ENCODE data around the gene SH3RF2. TPM values are rescaled to one million over a fixed set of nuclear protein-coding genes. Genes with fewer than 3 reads are reported as not detected.

SH3RF2 gene, protein sequence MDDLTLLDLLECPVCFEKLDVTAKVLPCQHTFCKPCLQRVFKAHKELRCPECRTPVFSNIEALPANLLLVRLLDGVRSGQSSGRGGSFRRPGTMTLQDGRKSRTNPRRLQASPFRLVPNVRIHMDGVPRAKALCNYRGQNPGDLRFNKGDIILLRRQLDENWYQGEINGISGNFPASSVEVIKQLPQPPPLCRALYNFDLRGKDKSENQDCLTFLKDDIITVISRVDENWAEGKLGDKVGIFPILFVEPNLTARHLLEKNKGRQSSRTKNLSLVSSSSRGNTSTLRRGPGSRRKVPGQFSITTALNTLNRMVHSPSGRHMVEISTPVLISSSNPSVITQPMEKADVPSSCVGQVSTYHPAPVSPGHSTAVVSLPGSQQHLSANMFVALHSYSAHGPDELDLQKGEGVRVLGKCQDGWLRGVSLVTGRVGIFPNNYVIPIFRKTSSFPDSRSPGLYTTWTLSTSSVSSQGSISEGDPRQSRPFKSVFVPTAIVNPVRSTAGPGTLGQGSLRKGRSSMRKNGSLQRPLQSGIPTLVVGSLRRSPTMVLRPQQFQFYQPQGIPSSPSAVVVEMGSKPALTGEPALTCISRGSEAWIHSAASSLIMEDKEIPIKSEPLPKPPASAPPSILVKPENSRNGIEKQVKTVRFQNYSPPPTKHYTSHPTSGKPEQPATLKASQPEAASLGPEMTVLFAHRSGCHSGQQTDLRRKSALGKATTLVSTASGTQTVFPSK
- polyA plus RNA-seq (2012; ENCODE audit: insufficient read length, low read depth), result not detected

DNA sequence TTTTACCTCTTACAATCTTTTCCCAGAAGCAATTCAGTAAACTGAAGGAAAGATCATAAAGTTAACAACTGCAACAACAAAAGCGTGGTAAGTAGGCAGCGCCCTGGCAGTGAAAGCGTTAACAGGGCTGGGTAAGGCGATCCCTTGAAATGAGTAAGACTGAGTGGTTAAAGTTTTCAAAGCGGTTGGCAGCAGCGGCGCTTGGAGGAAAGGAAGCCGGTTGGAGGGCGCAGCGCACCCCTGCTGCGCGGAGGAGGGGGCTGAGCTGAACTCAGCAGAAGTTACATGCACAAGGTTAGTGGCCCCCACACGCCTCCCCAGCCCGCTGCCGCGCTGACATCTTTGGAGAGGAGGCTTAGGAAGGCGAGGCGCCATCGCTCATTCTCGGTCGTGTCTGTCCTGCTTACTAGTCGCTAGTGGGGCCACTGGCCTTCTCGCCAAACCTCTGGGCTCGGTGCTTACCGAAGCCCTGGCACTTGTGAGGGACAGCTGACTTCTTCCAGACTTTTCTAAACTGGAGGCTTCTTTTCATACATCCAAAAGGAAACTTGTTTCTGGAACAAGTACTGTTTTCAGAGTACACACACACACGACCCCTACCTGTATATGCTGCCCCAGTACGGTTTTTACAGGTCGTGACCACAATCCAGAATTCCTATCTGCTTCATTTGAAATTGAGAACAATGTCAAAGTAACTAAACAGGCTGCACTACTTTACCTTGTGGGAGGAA, at the start of gene SH3RF2:
TSS of gene SH3RF2 (plus strand) at position 178 of the 731 bp plus-strand sequence. CDS start 1,351 bp downstream, outside the sequence.
- TF ChIP-seq POLR2AphosphoS5 (IDR thresholded peaks at IDR 0.05; ENCODE audit: low read depth, low read length) (no peak), SIN3A (IDR thresholded peaks at IDR 0.05; ENCODE audit: borderline replicate concordance, insufficient read depth, low read length) (no peak), FOXP2 (optimal IDR thresholded peaks at IDR 0.05; ENCODE audit: borderline replicate concordance, extremely low read depth, extremely low read length, insufficient read depth) (no peak), TAF1 (IDR thresholded peaks at IDR 0.05; ENCODE audit: borderline replicate concordance, insufficient read depth, low read length) (no peak)
- TF ChIP-seq, protein P1, sequence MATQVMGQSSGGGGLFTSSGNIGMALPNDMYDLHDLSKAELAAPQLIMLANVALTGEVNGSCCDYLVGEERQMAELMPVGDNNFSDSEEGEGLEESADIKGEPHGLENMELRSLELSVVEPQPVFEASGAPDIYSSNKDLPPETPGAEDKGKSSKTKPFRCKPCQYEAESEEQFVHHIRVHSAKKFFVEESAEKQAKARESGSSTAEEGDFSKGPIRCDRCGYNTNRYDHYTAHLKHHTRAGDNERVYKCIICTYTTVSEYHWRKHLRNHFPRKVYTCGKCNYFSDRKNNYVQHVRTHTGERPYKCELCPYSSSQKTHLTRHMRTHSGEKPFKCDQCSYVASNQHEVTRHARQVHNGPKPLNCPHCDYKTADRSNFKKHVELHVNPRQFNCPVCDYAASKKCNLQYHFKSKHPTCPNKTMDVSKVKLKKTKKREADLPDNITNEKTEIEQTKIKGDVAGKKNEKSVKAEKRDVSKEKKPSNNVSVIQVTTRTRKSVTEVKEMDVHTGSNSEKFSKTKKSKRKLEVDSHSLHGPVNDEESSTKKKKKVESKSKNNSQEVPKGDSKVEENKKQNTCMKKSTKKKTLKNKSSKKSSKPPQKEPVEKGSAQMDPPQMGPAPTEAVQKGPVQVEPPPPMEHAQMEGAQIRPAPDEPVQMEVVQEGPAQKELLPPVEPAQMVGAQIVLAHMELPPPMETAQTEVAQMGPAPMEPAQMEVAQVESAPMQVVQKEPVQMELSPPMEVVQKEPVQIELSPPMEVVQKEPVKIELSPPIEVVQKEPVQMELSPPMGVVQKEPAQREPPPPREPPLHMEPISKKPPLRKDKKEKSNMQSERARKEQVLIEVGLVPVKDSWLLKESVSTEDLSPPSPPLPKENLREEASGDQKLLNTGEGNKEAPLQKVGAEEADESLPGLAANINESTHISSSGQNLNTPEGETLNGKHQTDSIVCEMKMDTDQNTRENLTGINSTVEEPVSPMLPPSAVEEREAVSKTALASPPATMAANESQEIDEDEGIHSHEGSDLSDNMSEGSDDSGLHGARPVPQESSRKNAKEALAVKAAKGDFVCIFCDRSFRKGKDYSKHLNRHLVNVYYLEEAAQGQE (IDR thresholded peaks at IDR 0.05; ENCODE audit: insufficient read depth in 1 of 2, low read depth in 2 of 2, low read length in 2 of 2), result no peak

DNA sequence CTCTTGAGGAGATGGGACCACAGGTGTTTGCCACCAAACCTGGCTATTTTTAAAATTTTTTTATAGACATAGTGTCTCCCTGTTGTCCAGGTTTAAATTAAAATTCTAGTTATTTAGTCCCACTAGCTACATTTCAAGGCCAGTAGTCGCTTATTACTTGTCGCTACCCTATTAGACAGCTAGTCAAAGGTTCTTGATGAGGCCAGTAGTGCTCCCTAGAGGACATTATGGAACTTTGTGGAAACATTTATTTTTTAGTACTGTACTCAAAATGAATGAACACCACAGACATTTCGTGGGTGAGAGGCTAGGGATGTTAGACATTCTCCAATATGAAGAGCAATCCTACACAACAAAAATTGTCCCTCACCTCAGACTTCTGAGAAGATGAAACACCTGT, 49.2 kb upstream of the SH3RF2 start:
- no peak for TF ChIP-seq POLR2AphosphoS5 (IDR thresholded peaks at IDR 0.05; ENCODE audit: low read depth, low read length)
- no peak for TF ChIP-seq FOXP2 (optimal IDR thresholded peaks at IDR 0.05; ENCODE audit: borderline replicate concordance, extremely low read depth, extremely low read length, insufficient read depth)
- TF ChIP-seq SIN3A (IDR thresholded peaks at IDR 0.05; ENCODE audit: borderline replicate concordance, insufficient read depth, low read length), result no peak

DNA sequence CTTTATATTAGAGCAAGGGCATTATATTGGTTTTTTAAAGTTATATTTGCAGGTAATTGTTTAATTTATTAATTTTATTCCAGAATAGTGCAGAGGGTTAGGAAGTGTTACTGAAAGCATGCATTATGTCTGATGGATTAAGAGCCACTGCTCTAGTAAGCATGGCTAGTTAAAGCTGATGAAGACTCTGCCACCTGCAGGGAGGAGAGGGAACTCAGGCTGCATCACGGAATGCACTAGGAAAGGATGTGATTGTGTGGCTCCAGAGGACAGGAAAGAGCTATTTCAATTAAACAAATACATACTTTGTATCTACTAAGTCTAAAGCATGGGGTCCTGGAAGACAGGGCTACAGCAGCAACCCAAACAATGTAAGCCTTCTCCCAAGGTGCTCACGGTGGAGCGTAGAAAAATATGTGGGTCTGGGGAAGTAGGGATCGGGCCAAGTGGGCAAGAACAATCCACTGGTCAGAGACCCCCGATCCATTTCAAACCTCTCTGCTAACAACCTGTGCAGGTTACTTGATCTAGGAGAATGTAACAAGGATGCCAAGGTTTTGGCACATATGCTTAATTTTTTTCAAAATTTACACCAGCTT, 48.3 kb upstream of the SH3RF2 start:
- no peak for TF ChIP-seq TAF1 (IDR thresholded peaks at IDR 0.05; ENCODE audit: borderline replicate concordance, insufficient read depth, low read length)
- TF ChIP-seq FOXP2 (optimal IDR thresholded peaks at IDR 0.05; ENCODE audit: borderline replicate concordance, extremely low read depth, extremely low read length, insufficient read depth), result no peak
- TF ChIP-seq, protein P1 (IDR thresholded peaks at IDR 0.05; ENCODE audit: insufficient read depth in 1 of 2, low read depth in 2 of 2, low read length in 2 of 2), result no peak
- TF ChIP-seq SIN3A (IDR thresholded peaks at IDR 0.05; ENCODE audit: borderline replicate concordance, insufficient read depth, low read length), result no peak
- no peak for TF ChIP-seq POLR2AphosphoS5 (IDR thresholded peaks at IDR 0.05; ENCODE audit: low read depth, low read length)

DNA sequence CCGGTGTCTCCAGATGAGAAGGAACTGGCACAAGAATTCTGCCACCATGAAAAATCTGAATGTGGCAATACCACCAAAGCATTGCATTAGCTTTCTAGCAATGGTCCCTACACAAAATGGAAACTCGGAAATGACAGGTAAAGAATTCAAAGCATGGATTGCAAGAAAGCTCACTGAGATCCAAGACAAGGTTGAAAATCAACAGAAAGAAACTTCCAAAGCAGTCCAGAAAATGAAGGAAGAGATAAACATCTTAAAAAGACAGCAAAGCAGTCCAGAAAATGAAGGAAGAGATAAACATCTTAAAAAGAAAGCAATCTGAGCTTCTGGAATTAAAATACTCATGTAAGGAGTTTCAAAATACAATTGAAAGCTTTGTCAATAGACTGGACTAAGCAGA, 46.8 kb upstream of the SH3RF2 start:
- TF ChIP-seq, protein P1 (IDR thresholded peaks at IDR 0.05; ENCODE audit: insufficient read depth in 1 of 2, low read depth in 2 of 2, low read length in 2 of 2), result no peak
- TF ChIP-seq SIN3A (IDR thresholded peaks at IDR 0.05; ENCODE audit: borderline replicate concordance, insufficient read depth, low read length) (no peak), FOXP2 (optimal IDR thresholded peaks at IDR 0.05; ENCODE audit: borderline replicate concordance, extremely low read depth, extremely low read length, insufficient read depth) (no peak), TAF1 (IDR thresholded peaks at IDR 0.05; ENCODE audit: borderline replicate concordance, insufficient read depth, low read length) (no peak), POLR2AphosphoS5 (IDR thresholded peaks at IDR 0.05; ENCODE audit: low read depth, low read length) (no peak)

DNA sequence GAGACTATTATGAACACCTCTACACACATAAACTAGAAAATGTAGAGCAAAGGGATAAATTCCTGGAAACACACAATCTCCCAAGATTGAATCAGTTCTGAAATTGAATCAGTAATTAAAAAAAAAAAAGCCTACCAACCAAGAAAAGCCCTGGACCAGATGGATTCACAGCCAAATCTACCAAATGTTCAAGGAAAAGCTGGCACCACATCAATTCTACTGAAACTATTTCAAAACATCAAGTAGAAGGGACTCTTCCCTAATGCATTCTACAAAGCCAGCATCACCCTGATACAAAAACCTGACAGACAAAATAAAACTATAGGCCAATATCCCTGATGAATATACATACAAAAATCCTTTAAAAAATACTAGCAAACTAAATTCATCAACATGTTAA, 38.2 kb upstream of the SH3RF2 start:
- TF ChIP-seq POLR2AphosphoS5 (IDR thresholded peaks at IDR 0.05; ENCODE audit: low read depth, low read length) (no peak), TAF1 (IDR thresholded peaks at IDR 0.05; ENCODE audit: borderline replicate concordance, insufficient read depth, low read length) (no peak), FOXP2 (optimal IDR thresholded peaks at IDR 0.05; ENCODE audit: borderline replicate concordance, extremely low read depth, extremely low read length, insufficient read depth) (no peak), SIN3A (IDR thresholded peaks at IDR 0.05; ENCODE audit: borderline replicate concordance, insufficient read depth, low read length) (no peak)
- TF ChIP-seq, protein P1 (IDR thresholded peaks at IDR 0.05; ENCODE audit: insufficient read depth in 1 of 2, low read depth in 2 of 2, low read length in 2 of 2), result no peak
